GM21390 (cell line): Measurements from ENCODE around the gene TMIGD3.
A peak's percentile ranks its signal among the peaks of the same experiment; 100 is the strongest.

Experiments used
- ATAC-seq: cut with Tn5 transposase; IDR thresholded peaks from one replicate; pipeline ENCODE4 v1.9.1; 2021; ENCODE audit not compliant: unreplicated experiment

TMIGD3 gene

DNA sequence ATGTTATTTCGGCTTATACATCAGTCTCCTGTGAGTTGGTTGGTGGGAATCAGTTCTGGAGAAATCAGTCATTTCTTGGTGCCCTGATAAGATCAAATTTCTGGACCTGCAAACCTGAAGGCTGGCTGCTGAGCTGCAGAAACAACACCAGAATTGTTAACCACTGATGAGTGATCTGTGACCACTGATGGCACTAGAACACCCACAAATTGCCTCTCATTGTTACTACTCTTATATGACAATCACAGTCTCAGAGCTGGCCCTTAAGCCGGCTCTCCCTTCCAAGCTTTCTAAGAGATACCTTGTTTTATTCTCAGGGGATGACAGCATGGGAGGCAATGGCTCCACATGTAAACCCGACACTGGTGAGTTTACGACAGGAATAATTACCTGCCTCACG lies 27.7 kb downstream of the TMIGD3 start:
- ATAC-seq = no peak

- no peak for ATAC-seq
Observed at GRCh38 chr1:111474521-111474920, 28.9 kb downstream of the TMIGD3 start.

GRCh38 chr1:111474106-111474505 lies 29.3 kb downstream of the TMIGD3 start:
- ATAC-seq = no peak

DNA sequence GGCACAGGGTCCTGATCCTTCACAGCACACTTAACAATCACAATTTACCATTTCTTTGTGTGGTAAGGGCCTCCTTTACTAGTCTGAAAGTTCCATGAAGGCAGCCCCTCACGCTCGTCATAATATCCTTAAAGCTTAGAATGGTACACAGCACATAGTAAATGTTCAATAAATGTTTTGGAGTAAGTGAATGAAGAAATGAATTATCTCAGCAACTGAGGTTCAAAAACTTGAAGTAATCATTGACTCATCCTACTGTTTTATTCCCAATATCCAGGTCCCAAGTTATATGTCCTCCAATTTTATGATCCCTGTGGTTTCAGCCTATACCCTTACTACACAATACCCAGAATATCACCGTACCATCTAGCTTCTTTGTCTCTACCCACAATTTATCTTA lies 31.9 kb downstream of the TMIGD3 start:
- no peak for ATAC-seq

GRCh38 chr1:111471012-111471411 lies 32.4 kb downstream of the TMIGD3 start:
- no peak for ATAC-seq

DNA sequence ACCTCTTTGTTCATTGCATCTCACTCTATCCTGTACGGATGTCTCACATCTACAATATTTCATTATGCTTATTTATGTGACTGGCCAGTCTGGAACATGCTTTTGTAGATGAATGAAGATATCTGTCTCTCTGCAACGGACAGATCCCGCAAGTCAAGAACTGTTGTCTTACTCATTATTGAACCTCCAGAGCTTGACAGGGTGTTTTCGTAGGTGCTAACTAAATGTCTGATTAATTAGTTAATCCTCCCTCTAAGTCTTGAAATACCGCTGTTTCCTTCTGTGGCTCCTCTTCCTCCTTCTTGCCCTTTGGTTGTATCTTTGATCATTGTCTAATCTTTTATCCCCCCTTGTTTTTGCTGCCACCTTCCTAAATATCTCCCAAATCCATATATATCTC lies 32.8 kb downstream of the TMIGD3 start:
- no peak for ATAC-seq

- ATAC-seq = no peak
Observed at GRCh38 chr1:111469539-111469938, 33.9 kb downstream of the TMIGD3 start.

DNA sequence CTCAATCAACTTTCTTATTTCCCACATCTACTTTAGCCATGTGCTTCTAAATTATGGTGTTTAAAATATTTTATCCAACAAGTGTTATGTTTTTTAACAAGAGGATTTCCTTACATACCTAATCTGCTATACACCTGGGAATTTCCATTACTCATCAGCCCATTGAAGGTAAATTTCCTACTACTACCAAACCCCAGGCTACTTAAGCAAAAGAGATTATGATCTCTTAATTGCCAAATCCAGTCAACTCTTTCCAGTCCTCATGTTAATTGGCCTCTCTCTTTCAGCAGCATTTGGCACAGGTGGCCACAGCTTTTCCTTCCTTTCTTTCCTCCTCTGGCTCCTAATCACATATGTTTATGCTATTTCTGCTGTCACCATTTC lies 34.7 kb downstream of the TMIGD3 start:
- ATAC-seq = no peak

DNA sequence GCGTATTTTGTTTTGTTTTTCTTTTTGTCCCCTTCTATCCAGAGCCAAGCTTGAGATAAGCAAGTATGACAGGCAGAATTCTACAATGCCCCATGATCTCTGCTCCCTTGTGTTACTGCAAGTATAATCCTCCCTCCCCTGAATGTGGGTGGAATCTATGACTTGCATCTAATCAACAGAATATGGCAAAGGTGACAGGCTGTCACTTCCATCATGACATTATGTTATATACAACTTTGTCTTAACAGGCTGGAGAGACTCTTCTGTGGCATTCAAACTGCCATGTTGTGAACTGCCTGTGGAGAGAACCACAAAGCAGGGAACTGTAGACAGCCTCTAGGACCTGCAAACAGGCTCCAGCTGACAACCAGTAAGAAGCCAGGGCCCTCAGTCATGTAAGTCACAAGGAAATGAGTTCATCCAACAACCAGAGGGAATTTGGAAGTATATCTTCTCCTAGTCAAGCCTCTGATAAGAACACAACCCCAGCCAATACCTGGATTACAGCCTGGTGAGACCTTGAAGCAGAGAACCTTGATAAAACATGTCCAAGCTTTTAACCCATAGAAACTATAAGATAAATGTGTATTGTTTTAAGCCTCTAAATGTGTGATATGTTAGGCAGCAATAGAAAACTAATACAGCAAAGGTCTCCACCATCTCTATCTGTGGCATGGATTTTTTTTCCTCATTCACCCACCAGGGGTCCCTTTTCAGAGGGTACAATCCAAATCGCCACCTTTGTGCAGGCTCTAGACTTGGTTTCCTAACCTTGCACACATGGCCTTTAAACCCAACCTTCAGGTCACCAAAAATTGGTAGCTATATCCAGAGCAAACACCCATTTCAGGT lies 35.3 kb downstream of the TMIGD3 start:
- no peak for ATAC-seq

- no peak for ATAC-seq
Observed at GRCh38 chr1:111466480-111466879, 37.0 kb downstream of the TMIGD3 start.

GRCh38 chr1:111465754-111466153 lies 37.7 kb downstream of the TMIGD3 start:
- ATAC-seq = no peak

- no peak for ATAC-seq
Observed at GRCh38 chr1:111463029-111463683, 40.3 kb downstream of the TMIGD3 start.

DNA sequence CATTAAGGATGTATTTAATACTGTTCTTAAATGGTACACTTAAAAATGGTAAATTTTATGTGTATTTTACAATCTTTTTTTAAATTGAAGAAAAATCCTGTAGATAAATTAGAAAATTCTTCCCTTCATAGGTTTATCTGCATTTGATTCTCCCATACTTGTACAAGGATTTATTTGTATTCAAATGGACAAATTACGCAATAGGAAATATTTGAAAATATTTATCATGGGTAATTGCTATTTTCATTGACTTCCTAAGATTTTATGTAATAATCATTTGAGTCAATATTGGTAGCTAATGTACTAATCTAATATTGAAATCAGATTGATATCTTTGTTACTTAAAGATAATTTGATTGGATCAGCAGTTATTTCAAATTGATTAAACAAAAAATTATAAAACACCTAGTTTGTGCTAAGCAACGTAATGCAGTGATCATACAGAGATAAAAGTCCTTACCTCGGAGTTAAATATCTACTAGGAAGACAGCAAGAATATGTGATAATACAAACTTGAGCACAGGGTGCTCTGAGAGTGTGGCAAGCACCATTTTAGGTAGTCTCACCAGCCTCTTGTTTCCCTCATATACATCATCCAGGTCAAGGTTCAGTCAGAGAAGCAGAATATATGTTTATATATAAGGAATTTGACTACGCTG lies 40.9 kb downstream of the TMIGD3 start:
- no peak for ATAC-seq

DNA sequence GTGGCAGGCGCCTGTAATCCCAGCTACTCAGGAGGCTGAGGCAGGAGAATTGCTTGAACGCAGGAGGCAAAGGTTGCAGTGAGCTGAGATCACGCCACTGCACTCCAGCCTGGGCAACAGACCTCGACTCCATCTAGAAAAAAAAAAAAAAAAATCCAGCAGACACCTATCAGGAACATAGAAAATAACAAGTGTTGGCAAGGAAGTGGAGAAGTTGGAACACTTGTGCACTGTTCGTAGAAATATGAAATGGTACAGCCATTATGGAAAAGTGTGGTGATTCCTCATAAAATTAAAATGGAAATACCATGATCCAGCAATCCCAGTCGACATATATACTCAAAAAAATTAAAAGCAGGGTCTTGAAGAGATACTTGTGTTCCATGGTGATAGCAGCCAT lies 41.7 kb downstream of the TMIGD3 start:
- no peak for ATAC-seq

- ATAC-seq = no peak
Observed at GRCh38 chr1:111455642-111456031, 47.8 kb downstream of the TMIGD3 start.

- peak; percentile 53 for ATAC-seq
Observed at GRCh38 chr1:111454859-111455641, 48.4 kb downstream of the TMIGD3 start.

- no peak for ATAC-seq
Observed at GRCh38 chr1:111453706-111454105, 49.7 kb downstream of the TMIGD3 start.

DNA sequence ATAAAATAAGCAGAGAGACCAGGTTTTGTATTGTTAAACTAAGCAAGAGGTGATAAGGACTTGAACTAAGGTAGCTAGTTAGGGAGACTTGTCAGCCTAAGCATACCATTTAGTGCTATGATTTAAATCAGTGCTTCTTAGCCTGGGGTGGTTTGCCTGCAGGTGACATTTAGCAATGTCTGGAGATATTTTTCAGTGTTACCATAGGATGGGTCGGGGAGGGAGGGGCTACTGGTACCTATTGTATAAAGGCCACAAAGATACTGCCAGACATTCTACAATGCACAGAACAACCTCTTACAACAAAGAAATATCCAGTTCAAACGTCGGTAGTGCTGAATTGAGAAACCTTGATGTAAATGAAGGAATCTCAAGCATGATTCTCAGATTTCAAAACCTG lies 50.9 kb downstream of the TMIGD3 start:
- no peak for ATAC-seq

GRCh38 chr1:111450185-111450584 lies 53.2 kb downstream of the TMIGD3 start:
- no peak for ATAC-seq

DNA sequence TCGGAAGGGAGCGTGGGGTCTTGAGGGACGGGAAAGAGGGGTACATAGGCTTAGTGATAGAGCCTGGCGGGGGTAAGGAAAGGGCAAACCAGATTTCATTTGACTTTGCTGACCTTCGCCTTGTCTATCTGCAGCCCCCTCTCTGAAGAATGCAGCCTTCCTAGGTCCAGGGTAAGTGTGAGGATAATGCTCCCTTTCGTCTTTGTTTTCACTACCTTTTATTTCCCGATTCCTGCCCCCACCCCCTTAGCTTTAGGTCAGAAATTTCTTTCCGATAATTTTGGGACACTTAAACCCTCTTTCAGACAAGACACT lies 53.8 kb downstream of the TMIGD3 start:
- no peak for ATAC-seq

GRCh38 chr1:111448918-111449702 lies 54.3 kb downstream of the TMIGD3 start, which contains the start of the genes ATP5PB and WDR77:
TSS of gene ATP5PB (plus strand) at chr1:111449464. CDS start at chr1:111449542, 78 bp downstream.
TSS of gene WDR77 (minus strand) at chr1:111449256. CDS start at chr1:111449169, 87 bp downstream.
- ATAC-seq = peak; percentile 91
